ENCODE results near the gene ENOSF1. TPM values are rescaled to one million over a fixed set of nuclear protein-coding genes. Genes with fewer than 3 reads are reported as not detected.
"Not testable (repeated sequence)": the region's sequence is repeated elsewhere in the genome, so short reads cannot be mapped to it uniquely, and the experiment has no call there.

ENOSF1 gene
- 10 to 100 TPM; 27.1 to 51.2 (median 40.9) TPM for total RNA-seq
- 10 to 100 TPM; 59.8 to 69.2 TPM for polyA plus RNA-seq

GRCh38 chr18:712401-713134 is at the start of gene ENOSF1:
TSS of gene ENOSF1 (minus strand) at chr18:712630. CDS start at chr18:712587, 43 bp downstream.
- FAIRE-seq = no peak
- 3 to 4% methylated on average over 71 to 91 of the region's 91 CpGs for WGBS, 2 donors
- intact Hi-C loops (cut with DNase I) = no loop called here

GRCh38 chr18:759864-760263 is 47.4 kb upstream of the ENOSF1 start:
- FAIRE-seq; H3K27ac ChIP-seq; H3K4me3 ChIP-seq; ATAC-seq; DNase-seq; H3K27me3 ChIP-seq; intact Hi-C loops (cut with DNase I); H3K36me3 ChIP-seq; H3K4me1 ChIP-seq; H3K9me3 ChIP-seq: not testable (repeated sequence)
- 97 to 100% methylated on average over 2 of the region's 4 CpGs for WGBS, 2 donors

More at GRCh38 chr18:712401-713134, at the start of gene ENOSF1:
- peak within 1 kb of the TSS; percentile 77 to 84 (median 79) for H3K27ac ChIP-seq
- no peaks in the 10 kb centered on the region for H3K36me3 ChIP-seq
- H3K4me1 ChIP-seq = peaks cover 0 to 6% (median 5%) of the 10 kb centered on the region in 3 donors
- no peaks in the 10 kb centered on the region for H3K27me3 ChIP-seq
- DNase-seq = peak; percentile 84 to 98 (median 93)
- H3K9me3 ChIP-seq = no peaks in the 10 kb centered on the region
- TF ChIP-seq CTCF (IDR thresholded peaks at IDR 0.05) = peak; percentile 94 to 98 (median 95)
- ATAC-seq = peak; percentile 94 to 97 (median 96)
- peak within 1 kb of the TSS; percentile 43 to 74 (median 63) for H3K4me3 ChIP-seq

GRCh38 chr18:755506-755905 is 43.1 kb upstream of the ENOSF1 start:
- no peaks in the 10 kb centered on the region for H3K4me1 ChIP-seq
- FAIRE-seq = no peak
- 68 to 74% methylated on average over 2 of the region's 2 CpGs for WGBS, 2 donors
- no peaks in the 10 kb centered on the region for H3K27me3 ChIP-seq
- TF ChIP-seq CTCF (IDR thresholded peaks at IDR 0.05) = no peak
- intact Hi-C loops (cut with DNase I) = no loop called here
- no peak for ATAC-seq
- no peak overlapping the region for H3K4me3 ChIP-seq
- no peak for DNase-seq
- no peak overlapping the region for H3K27ac ChIP-seq
- H3K36me3 ChIP-seq = peaks cover 0 to 4% (median 0%) of the 10 kb centered on the region in 3 donors
- no peaks in the 10 kb centered on the region for H3K9me3 ChIP-seq

GRCh38 chr18:754656-755055 is 42.2 kb upstream of the ENOSF1 start:
- no peak for ATAC-seq
- 96 to 100% methylated on average over 1 of the region's 1 CpG for WGBS, 2 donors

GRCh38 chr18:750456-750855 is 38.0 kb upstream of the ENOSF1 start:
- Histone ChIP-seq H3K9me3 (no peaks in the 10 kb centered on the region), H3K27me3 (no peaks in the 10 kb centered on the region), H3K4me1 (no peaks in the 10 kb centered on the region), H3K4me3 (no peak overlapping the region), H3K27ac (no peak overlapping the region), H3K36me3 (peaks cover 0 to 8% (median 0%) of the 10 kb centered on the region in 3 donors)
- no peak for TF ChIP-seq CTCF (IDR thresholded peaks at IDR 0.05)
- ATAC-seq (no peak), FAIRE-seq (no peak), DNase-seq (no peak)
- 95 to 100% methylated on average over 1 of the region's 1 CpG for WGBS, 2 donors
- intact Hi-C loops (cut with DNase I) = no loop called here

More at GRCh38 chr18:754656-755055, 42.2 kb upstream of the ENOSF1 start:
- no peak for TF ChIP-seq CTCF (IDR thresholded peaks at IDR 0.05)
- no peak for DNase-seq
- intact Hi-C loops (cut with DNase I) = no loop called here
- Histone ChIP-seq H3K4me3 (no peak overlapping the region), H3K9me3 (no peaks in the 10 kb centered on the region), H3K27me3 (no peaks in the 10 kb centered on the region), H3K36me3 (peaks cover 0 to 4% (median 0%) of the 10 kb centered on the region in 3 donors), H3K4me1 (no peaks in the 10 kb centered on the region), H3K27ac (no peak overlapping the region)
- no peak for FAIRE-seq
